MM.1S (cell line): ENCODE data around the gene PDS5B.

ENCODE experiments used
- EZH2 ChIP-seq: fragments of 300-600 bp; sonication (generic); optimal IDR thresholded peaks from 2 replicates; pipeline ENCODE3; 2017; ENCODE audit warnings: low read depth, mild to moderate bottlenecking, antibody characterized with exemption, low read length, mixed read lengths
- EZH2phosphoT487 ChIP-seq: fragments of 300-600 bp; sonication (generic); IDR thresholded peaks from 2 replicates; pipeline ENCODE4 v1.6.1; 2018; ENCODE audit warnings: antibody characterized with exemption, low read length
- TF ChIP-seq, protein P1 (sequence below): fragments of 300-600 bp; sonication (generic); IDR thresholded peaks from 2 replicates; pipeline ENCODE4 v1.5.1; 2016; ENCODE audit warnings: antibody characterized with exemption, low read length, mixed read lengths

DNA sequence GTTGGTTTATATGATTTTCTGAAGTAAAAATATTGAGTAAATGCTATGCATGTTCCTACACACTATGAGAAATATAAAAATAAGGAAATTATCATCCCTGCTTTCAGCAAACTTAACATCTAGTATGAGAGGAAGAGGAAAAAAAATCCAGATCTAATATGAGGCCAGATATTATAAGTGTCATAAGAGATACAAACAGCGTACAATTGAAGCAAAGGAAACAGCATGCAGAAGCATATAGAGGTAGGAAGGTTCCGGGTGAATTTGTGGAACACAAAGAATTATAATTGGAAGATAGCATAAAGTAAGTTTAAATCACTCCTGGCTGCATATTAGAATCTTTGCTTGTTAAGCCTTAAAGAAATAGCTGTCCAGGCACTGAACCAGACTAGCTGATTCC, 88.3 kb downstream of the PDS5B start:
- TF ChIP-seq, protein P1, sequence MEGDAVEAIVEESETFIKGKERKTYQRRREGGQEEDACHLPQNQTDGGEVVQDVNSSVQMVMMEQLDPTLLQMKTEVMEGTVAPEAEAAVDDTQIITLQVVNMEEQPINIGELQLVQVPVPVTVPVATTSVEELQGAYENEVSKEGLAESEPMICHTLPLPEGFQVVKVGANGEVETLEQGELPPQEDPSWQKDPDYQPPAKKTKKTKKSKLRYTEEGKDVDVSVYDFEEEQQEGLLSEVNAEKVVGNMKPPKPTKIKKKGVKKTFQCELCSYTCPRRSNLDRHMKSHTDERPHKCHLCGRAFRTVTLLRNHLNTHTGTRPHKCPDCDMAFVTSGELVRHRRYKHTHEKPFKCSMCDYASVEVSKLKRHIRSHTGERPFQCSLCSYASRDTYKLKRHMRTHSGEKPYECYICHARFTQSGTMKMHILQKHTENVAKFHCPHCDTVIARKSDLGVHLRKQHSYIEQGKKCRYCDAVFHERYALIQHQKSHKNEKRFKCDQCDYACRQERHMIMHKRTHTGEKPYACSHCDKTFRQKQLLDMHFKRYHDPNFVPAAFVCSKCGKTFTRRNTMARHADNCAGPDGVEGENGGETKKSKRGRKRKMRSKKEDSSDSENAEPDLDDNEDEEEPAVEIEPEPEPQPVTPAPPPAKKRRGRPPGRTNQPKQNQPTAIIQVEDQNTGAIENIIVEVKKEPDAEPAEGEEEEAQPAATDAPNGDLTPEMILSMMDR, result no peak
- TF ChIP-seq EZH2 (no peak), EZH2phosphoT487 (no peak)
